ENCODE results near the gene IPO8.
"Not testable (repeated sequence)": the region's sequence is repeated elsewhere in the genome, so short reads cannot be mapped to it uniquely, and the experiment has no call there.

IPO8 gene

DNA sequence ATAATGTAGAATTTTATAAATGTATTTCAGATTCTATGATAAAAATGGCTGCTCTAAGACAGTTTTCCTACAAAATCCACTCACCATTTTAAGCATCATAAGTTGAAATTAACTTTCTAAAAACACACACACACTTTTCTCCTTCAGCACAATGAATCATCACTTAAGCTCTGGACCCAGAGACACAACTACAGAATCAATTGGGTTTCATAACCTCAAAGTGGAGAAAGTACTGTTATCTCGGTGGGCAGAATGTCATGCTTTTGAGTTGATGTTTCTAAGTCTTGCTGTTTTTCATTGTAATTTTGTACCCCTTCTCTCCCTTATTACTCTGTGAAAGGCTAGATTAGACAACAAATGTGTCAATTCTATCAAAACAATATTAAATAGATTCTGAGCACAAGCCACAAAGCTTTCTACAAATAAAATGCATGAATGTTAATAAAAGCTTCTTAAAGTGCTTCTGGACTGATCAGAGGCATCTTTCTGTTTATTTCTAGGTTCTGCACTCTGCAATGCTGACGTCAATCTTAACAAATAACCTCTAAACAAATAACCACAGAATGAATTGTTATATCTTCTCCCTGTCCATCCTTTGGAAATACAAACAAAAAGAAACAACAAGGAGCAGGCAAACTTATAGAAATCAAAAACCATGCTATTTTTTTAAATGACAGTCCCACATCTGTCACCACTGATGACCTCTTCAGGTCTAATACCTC, 8.2 kb downstream of the IPO8 start:
- DNase-seq, result peak; percentile 17

DNA sequence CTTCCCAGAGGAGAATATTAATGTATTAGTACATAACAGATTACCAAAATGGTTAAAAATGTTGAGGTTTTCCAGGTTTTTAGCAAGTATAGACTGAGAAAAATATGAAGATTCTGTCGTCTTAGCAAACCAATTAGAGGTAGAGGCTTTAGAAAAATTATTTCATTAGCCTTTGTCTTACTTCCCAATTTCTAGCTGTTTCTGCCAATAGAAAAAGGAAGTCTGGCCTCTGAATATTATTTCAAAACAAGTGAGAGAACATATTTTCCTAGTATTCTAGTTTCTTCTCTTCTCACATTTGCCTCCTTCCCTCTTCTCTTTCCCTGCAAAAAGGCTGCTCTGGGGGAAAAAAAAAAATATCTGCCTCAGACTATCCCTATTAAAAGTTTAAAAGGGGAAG, 16.4 kb downstream of the IPO8 start:
- DNase-seq, result no peak

DNA sequence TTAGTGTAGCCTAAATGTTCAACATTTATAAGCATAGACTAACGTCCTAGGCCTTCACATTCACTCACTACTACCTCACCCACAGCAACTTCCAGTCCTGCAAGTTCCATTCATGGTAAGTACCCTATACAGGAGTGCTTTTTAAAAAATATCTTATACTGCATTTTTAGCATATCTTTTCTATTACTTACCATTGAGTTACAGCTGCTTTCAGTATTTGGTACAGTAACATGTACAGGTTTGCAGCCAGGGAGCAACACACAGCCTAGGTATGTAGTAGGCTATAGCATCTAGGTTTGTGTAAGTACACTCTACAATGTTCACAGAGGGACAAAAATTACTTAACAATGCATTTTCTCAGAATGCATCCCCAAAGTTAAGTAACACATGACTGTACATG, 17.4 kb downstream of the IPO8 start:
- DNase-seq, result no peak

DNA sequence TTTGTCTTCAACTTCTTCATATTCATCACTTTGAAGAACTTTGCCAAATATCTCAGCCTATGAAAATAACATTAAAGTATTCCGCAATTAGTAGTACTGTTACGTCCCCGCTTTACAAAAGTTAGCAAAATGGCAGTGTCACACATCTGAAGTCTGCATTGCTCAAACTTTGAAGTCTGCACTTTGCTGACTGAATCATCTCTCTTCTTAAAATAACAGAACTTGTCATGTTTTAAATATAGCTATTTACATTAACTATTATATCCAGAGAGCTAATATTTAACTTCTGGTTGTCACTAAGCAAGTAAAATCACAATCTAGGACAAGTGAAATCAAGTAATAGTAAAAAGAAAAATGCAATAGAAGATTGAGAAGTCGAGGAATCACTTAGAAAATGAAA, 34.5 kb downstream of the IPO8 start:
- no peak for DNase-seq

DNA sequence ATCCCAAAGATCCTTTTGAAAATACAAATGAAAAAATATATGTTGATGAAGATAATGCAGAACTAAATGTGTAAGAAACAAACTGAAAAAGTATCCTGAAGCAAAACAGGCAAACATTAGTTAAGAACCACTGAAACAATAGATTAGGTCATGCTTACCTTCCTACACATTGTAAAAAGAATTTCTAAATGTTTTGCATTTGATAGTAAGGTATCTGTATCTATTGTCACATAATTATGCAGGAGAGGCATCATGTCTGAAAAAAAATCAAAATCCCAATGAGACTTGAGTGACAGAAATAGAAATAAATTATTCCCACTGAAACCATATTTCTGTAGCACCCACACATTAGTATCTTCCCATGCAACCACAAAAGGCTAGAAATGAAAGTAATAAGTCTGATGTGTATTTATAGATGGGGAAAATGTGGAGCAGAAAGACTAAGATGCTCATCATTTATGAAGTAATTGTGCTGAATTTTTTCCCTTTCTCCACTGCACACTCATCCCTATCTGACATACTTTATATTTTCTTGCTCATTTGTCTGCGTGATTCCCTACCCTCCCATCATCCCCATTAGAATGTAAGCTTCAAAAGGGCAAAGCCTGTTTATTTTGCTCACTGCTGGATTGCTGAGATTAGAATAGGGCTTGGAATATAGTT, 43.5 kb downstream of the IPO8 start:
- no peak for DNase-seq

DNA sequence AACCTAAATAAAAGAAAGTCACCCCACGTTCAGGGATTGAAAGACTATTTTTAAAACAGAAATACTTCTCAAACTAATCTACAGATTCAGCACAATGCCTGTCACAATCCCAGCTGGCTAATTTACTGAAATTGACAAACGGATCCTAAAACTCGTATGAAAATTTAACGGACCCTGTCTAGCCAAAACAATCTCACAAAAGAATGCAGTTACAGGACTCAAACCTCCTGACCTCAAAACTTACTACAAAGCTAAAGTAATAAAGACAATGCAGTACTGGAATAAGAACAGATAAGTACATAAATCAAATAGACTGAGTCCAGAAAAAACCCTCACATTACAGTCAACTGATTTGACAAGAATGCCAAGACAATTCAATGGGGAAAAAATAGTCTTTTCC, 48.8 kb downstream of the IPO8 start:
- DNase-seq, result no peak

DNA sequence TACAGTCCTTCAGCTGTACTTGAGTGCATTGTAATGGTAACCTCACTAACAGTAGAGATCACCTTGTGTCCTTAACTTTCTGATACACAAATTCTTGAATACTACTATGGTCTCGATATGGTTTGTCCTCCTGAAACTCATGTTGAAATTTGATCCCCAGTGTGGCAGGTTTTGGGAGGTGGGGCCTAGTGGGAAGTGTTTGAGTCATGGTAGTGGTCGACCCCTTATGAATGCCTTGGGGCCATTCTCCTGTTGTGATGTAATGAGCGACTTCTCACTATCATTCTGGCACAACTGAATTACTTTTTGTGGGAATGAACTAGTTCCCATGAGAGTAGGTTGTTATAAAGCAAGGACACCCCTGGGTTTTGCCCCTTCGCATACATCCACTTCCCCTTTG, 52.3 kb downstream of the IPO8 start:
- no peak for DNase-seq

DNA sequence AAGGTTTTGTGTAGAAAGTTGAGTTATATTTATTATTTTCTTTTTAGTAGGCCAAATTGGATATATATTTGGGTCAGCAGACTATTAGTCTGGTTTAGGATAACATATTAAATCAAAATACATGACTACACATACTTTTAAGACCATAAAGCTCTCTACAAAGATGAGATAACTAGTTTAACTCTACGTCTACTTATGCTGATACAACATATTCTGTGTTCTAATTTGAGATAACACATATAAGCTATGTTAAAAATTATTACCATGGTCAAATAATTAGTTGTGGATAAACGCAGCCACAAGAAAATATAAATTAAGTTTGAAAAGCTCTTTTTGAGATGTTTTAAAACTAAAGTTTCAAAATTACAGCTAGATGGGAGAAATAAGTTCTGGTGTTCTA, 55.3 kb downstream of the IPO8 start:
- DNase-seq, result no peak

DNA sequence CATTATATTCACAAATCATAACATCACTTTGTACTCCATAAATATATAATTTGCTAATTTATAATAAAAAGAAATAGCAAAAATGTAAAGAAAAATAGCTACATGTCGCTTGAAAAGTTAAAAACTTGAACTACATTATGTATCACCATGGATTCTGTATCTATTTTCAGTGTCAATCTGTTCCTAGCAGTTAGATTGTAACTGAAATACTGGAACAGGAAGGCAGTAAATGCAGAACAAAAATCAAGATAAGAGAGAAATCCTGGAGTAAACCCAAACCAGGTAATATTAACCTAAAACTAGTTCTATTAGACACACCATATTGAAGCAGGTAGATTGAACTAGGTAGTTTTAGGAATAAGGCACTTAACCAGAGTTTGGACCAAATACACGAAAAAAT, 60.3 kb downstream of the IPO8 start:
- no peak for DNase-seq

DNA sequence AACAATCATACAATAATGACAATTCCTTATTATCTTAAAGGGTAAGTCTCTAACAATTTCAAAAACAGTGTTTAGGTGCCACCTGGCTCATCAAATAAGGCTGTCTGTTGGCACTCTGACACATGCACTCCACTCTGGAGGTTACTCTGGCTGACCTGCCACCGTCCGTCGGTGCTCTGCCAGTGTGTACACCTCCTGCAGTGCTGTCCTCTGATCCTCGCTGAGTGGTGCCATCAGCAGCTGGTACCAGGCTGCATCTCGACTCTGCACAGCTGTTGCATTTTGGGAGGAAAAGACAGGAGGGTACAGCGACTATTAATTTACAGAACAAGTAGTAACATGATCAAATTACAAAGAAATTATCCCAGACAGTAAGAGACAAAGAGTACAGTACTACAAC, 63.9 kb downstream of the IPO8 start:
- DNase-seq, result no peak

DNA sequence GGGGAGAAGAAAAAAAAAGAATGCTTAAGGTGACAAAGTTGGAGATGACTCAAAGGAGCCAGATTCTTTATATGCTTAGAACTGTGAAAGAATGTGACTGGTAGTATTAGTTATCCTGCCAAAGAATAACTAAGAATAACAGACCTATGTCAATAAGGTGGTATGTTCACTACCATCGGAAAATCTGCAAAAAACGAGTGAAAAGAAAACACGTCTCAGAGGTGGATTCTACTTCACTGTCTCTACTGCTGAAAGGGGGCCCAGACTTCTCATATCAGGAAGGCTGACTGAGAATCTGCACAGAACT, 64.7 kb downstream of the IPO8 start:
- DNase-seq, result no peak

DNA sequence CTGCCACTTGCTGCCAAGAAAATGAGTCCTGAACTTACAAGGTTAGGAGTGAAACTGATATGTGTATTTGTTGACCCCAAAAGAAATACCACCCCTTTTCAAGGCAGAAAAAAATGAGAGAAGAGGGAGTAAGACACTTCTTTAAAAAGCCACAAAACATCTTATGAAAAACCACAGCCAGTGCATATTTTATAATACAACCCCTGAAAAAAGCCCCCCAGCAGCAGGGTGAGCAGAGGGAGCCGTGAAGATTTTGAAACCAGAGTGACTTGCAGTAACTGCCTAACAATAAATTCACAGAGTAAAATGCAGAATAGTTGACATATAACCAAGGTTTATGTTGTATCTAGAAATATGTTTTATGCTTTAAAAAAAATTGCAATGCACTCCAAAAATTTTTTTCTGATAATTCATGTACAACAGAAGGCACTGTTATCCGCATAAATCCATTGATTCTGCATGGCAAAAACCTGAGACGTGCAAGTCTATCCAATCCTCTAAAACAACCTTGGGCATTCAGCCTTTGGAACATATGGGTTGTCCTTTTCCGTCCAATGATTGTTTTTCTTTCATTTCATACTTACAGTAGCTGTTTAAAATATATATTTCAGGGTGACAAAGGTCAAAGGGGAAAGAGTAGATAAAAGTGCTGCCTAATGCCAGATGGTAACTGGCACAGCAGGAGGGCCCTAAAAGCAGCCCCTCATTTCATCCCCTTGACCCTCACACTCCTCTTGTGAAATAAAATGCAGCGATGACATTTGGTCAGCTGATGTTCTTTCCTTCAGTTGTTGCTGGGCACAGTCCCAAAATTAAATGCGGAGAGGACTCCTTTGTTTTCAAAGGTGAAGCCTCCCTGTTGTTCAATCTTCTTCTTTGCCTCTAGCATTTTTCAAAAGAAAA, 65.3 kb downstream of the IPO8 start:
- DNase-seq, result no peak

DNA sequence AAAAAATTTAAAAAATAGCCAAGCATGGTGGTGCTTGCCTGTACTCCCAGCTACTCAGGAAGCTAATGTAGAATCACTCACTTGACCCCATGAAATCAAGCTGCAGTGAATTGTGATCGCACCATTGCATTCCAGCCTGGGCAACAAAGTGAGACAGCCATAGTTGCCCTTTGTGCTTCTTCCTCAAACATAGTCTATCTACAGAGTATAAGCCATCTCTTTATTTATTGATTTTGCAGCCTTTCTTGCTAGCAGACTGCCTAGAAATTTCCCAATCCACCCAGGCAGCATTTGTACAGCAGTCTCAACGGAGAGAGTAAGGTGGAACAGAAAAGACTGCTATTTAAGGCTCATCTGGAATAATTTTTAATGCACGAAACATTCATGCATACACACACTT, 68.8 kb downstream of the IPO8 start:
- DNase-seq, result no peak

DNA sequence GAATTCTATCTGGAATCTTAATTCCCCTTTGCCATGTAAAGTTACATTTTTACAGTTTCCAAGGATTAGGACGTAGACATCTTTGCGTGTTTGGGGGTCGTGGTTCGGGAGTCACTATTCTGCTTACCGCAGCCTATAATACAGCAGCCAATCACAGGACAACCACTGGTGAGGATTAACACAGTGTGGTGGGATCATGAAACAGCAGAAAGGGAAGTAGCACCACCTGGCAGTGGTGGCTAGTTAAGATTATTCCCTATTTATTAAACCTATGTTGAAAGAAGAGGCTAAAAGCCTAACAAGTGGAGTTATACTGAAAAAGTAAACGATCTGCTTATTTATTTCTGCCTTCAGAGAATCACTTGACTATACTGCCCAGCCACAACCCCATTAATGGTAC, 71.7 kb downstream of the IPO8 start:
- DNase-seq, result no peak

DNA sequence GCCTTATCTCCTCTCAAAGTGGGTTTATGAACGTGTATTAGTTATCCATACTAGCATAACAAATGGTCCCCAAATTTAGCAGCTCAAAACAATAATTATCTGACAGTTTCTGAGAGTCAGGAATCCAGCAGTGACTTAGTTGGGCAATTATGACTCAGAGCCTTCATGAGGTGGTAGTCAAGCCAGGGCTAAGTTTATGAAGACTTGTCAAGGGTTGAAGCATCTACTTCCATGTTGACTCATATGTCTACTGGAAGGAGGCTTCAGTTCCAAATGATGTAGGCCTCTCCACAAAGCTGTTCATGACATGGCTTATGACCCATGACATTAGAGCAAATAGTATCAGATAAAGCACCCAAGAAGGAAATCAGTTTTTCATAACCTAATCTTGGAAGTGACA, 73.2 kb downstream of the IPO8 start:
- DNase-seq, result no peak

DNA sequence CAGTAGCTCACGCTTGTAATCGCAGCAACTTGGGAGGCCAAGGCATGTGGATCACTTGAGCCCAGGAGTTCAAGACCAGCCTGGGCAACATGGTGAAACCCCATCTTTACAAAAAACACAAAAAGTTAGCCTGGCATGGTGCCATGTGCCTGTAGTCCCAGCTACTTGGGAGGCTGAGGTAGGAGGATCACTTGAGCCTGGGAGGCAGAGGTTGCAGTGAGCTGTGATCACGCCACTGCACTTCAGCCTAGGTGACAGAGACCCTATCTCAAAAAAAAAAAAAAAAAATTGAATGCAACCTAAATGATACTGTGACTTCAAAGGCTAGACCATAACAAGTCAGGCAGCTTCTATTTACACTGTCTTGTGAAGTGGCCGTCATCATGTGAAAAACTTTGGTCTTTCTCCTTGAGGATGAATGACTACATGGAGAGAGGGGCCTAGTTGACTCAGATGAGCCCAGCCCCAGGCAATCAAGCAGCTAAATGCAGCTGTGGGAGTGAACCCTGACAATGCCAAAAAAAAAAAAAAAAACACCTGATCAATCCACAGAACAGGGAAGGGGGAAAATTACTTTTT, 73.9 kb downstream of the IPO8 start:
- not testable (repeated sequence) for DNase-seq

DNA sequence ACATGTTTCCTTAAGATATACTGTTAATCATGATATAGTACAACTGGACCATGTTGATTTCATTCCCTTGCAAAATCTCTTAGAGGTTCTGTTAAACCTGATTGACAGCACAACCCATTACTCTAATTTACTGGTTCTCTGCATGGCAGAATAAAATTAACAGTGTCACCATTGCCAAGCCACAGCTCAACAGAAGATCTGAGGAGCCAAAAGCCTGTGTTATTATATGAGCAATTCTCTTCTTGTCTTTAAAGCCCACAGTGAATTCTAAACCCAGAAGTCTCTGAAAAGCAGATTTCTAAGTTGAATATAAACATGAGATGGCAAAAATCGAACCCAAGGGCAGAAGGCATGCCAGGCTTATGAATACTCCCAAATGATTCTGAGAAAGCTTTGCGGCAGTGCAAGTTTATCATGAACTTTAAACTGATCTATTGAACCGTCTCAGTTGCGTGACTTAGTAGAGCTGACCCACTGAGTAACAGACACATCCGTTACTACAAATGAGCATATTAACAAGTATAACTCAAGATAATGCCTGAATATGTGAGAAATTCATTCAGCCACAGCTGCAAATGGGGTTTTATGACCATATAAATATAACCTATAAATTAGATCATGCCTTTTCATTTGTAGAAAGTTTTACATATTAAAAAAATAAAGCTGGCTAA, 78.2 kb downstream of the IPO8 start:
- no peak for DNase-seq

DNA sequence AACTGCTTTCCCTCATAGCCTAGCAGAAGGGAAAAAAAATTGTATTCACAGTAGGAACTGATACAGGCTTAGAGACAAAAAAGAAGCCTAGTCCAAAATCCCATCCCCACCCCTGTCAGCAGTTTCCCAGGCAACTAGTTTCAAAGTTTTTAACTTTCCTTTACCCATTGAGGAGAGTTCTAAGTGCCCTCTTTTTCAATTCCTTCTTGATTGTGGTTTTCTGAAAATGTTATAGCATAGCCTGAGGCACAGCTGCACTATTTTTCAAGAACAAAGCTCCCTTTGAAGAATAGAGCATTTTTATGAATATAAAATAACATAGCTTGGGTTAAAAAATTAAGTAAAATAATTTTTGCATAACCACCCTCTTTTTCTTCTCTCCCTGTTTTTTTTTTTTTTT, 81.6 kb downstream of the IPO8 start:
- no peak for DNase-seq

DNA sequence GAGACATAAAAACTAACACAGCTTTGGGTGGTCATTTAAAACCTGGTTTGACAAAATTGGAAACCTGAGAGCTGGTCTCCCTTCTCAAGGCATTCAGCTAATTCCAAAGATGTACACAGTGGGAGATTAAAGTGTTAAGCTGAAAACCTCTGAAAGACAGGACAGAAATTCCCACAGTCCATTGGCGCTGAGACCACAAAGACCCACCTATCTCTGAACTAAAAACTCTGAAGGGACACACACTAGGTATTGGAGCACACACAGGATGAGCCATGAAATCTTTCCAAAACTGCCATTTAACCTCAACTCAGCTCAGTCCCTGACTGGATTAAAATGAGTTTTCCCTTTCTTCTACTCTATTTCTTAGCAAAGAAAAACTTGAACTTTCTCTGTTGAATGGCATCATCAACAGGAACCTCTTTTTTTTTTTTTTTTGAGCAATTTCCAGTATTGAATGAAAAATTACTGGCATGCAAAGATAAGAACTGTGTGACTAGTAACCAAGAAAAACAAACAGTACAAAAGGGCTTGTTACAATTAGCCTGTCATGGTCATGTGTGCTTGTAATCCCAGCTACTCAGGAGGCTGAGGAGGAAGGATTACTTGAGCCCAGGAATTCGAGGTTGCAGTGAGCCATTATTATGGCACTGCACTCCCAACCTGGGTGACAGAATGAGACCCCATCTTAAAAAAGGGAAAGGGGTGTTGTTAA, 82.4 kb downstream of the IPO8 start:
- DNase-seq, result no peak

DNA sequence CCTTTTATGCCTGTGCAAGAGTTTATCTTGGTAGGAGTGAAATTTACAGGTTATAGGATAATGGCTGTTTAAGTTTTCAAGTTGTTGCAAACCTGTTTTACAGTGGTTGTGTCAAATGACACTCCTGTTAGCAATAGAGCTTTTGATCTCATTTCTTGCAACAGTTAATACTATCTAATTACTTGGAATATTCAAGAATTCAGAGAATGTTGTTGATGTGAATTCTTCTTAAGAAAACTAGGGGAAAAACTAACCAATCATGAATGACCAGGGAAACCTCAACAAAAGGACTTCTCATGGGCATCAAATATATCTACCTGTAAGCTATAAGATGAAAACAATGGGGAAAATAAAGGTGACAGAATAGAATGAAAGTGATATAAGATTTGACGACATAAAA, 85.0 kb downstream of the IPO8 start:
- no peak for DNase-seq

DNA sequence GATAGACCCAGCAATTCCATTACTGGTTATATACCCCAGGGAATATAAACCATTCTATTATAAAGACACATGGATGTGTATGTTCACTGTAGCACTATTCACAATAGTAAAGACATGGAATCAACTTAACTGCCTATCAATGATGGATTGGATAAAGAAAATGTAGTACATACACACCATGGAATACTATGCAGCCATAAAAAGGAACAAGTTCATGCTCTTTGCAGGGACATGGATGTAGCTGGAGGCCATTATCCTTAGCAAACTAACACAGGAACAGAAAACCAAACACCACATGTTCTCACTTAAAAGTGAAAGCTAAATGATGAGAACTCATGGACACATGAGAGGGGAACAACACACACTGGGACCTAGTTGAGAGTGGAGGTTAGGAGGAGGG, 85.8 kb downstream of the IPO8 start:
- DNase-seq, result not testable (repeated sequence)

DNA sequence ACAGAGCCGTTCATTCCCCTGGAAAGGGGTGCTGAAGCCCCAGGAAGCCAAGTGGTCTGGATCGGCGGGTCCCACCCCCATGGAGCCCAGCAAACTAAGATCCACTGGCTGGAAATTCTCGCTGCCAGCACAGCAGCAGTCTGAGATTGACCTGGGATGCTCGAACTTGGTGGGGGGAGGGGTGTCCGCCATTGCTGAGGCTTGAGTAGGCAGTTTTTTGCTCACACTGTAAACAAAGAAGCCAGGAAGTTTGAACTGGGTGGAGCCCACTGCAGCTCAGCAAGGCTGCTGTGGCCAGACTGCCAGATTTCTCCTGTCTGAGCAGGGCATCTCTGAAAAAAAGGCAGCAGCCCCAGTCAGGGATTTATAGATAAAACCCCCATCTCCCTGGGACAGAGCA, 91.4 kb downstream of the IPO8 start:
- not testable (repeated sequence) for DNase-seq

DNA sequence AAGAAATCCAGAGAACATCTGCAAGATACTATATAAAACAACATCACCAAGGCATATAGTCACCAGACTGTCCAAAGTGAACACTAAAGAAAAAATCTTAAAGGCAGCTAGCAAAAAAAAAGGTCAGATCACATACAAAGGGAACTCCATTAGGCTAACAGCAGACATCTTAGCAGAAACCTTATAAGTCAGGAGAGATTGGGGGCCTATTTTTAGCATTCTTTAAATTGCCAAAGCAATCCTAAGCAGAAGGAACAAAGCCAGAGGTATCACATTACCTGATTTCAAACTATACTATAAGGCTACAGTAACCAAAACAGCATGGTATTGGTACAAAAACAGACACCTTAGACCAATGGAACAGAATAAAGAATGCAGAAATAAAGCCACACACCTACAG, 92.5 kb downstream of the IPO8 start:
- DNase-seq, result no peak
